Astrocyte (in vitro differentiated cells and primary cell): ENCODE results near the gene IFITM2. TPM values are rescaled to one million over a fixed set of nuclear protein-coding genes. Genes with fewer than 3 reads are reported as not detected.

Source experiments
- DNase-seq: peaks from one replicate; pipeline ENCODE4 v3.0.0-alpha.2; 2010; ENCODE audit warnings: low read depth
- FAIRE-seq: peaks from 2 replicates; lab custom pipeline; 2011; peaks lifted over from hg19 to GRCh38; lab: Jason Lieb, UNC
- H2AFZ ChIP-seq: 2 replicates; pipeline ENCODE4 v1.6.0; 2012; ENCODE audit warnings: low read depth, low read length, inconsistent platforms
- H3K27ac ChIP-seq: 2 replicates; pipeline ENCODE4 v1.5.1; 2011; ENCODE audit warnings: low read depth, low read length, inconsistent platforms
- H3K27me3 ChIP-seq: 2 replicates; pipeline ENCODE4 v1.6.0; 2011; ENCODE audit warnings: low read length, inconsistent platforms; ENCODE audit not compliant: insufficient read depth
- H3K36me3 ChIP-seq: 2 replicates; pipeline ENCODE4 v1.5.1; 2011; ENCODE audit warnings: low read length, inconsistent platforms; ENCODE audit not compliant: insufficient read depth
- H3K4me1 ChIP-seq: 2 replicates; pipeline ENCODE4 v1.5.1; 2011; ENCODE audit warnings: low read length, inconsistent platforms; ENCODE audit not compliant: insufficient read depth
- H3K4me2 ChIP-seq: 2 replicates; pipeline ENCODE4 v1.6.0; 2012; ENCODE audit warnings: low read length, inconsistent platforms
- H3K4me3 ChIP-seq: 2 replicates; pipeline ENCODE4 v1.5.1; 2011; ENCODE audit warnings: low read depth, mild to moderate bottlenecking, low read length, inconsistent platforms; ENCODE audit not compliant: insufficient read depth
- H3K79me2 ChIP-seq: 2 replicates; pipeline ENCODE4 v1.6.0; 2012; ENCODE audit warnings: mild to moderate bottlenecking, low read length, inconsistent platforms; ENCODE audit not compliant: insufficient read depth
- H3K9ac ChIP-seq: 2 replicates; pipeline ENCODE4 v1.6.0; 2012; ENCODE audit warnings: mild to moderate bottlenecking, low read length, inconsistent platforms
- H3K9me3 ChIP-seq: 2 replicates; pipeline ENCODE4 v1.5.1; 2012; ENCODE audit warnings: low read depth, mild to moderate bottlenecking, low read length, inconsistent platforms; ENCODE audit not compliant: insufficient read depth
- H4K20me1 ChIP-seq: 2 replicates; pipeline ENCODE4 v1.6.0; 2012; ENCODE audit warnings: low read length, inconsistent platforms; ENCODE audit not compliant: insufficient read depth
- H3K27ac Mint-ChIP-seq: one replicate; pipeline ENCODE4 v1.8.0; 2021; ENCODE audit warnings: mild to moderate bottlenecking, mixed read lengths; ENCODE audit not compliant: unreplicated experiment
- H3K27me3 Mint-ChIP-seq: one replicate; pipeline ENCODE4 v1.8.0; 2021; ENCODE audit warnings: low read depth, mixed read lengths; ENCODE audit not compliant: unreplicated experiment
- H3K36me3 Mint-ChIP-seq: one replicate; pipeline ENCODE4 v1.8.0; 2021; ENCODE audit warnings: low read depth, mixed read lengths; ENCODE audit not compliant: unreplicated experiment
- H3K4me1 Mint-ChIP-seq: one replicate; pipeline ENCODE4 v1.8.0; 2021; ENCODE audit warnings: low read depth, mixed read lengths; ENCODE audit not compliant: unreplicated experiment
- H3K4me3 Mint-ChIP-seq: one replicate; pipeline ENCODE4 v1.8.0; 2021; ENCODE audit warnings: mild to moderate bottlenecking, moderate library complexity, mixed read lengths; ENCODE audit not compliant: unreplicated experiment
- H3K9me3 Mint-ChIP-seq: one replicate; pipeline ENCODE4 v1.8.0; 2021; ENCODE audit warnings: mild to moderate bottlenecking, mixed read lengths; ENCODE audit not compliant: unreplicated experiment
- EZH2 ChIP-seq: IDR thresholded peaks from 2 replicates; pipeline ENCODE4 v1.6.1; 2012; ENCODE audit warnings: mild to moderate bottlenecking, low read length, inconsistent platforms; ENCODE audit not compliant: insufficient read depth
- total RNA-seq: library from RNA; stranded (reverse); gene quantifications from 2 replicates; pipeline ENCODE4 v1.2.1, GENCODE V29; 2021
- TF ChIP-seq, protein P1 (sequence below): IDR thresholded peaks from 2 replicates; pipeline ENCODE4 v1.5.1; 2011; ENCODE audit warnings: low read depth, mild to moderate bottlenecking, inconsistent platforms, low read length, moderate library complexity; ENCODE audit not compliant: insufficient read depth

The IFITM2 gene
- total RNA-seq, 1 donor from 2014 or later, result 474 TPM

DNA sequence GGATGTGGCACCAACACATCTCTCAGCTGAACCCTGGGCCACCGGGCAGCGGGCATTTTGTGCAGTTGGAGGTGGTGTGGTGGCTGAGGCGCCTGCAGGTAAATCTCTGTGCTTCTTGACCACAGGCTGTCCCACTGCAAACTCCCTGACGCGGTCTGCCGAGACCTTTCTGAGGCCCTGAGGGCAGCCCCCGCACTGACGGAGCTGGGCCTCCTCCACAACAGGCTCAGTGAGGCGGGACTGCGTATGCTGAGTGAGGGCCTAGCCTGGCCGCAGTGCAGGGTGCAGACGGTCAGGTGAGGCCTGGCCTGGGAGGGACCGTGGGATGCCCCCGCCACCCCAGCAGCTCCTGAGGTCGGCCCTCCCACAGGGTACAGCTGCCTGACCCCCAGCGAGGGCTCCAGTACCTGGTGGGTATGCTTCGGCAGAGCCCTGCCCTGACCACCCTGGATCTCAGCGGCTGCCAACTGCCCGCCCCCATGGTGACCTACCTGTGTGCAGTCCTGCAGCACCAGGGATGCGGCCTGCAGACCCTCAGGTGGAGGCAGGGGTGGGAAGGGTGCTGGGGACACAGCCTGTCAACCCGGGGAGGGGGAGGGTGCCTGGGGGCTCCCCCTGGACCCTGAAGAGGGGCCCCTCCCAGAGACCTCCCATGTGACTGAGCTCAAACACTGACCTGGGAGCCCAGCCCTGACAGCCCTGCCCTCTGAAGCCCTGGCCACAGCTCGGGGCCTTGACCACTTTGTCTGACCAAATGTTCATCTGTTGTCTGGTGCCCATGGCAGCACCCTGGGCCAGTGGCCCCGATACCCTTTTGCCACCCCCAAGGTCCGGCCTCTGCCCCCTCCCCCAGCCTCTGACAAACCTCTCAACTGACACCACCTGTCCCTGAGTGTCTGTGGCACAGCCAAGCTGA, 23.3 kb upstream of the IFITM2 start:
- no peak for DNase-seq
- Histone ChIP-seq H2AFZ (no peak overlapping the region), H4K20me1 (no peaks in the 10 kb centered on the region), H3K9me3 (no peaks in the 10 kb centered on the region), H3K27ac (no peak overlapping the region), H3K4me3 (no peak overlapping the region), H3K27me3 (peaks cover 46% of the 10 kb centered on the region), H3K79me2 (no peaks in the 10 kb centered on the region), H3K9ac (no peak overlapping the region), H3K4me1 (peaks cover 6% of the 10 kb centered on the region), H3K36me3 (no peaks in the 10 kb centered on the region), H3K4me2 (no peak overlapping the region)
- H3K27ac Mint-ChIP-seq, result no peak overlapping the region
- TF ChIP-seq, protein P1, sequence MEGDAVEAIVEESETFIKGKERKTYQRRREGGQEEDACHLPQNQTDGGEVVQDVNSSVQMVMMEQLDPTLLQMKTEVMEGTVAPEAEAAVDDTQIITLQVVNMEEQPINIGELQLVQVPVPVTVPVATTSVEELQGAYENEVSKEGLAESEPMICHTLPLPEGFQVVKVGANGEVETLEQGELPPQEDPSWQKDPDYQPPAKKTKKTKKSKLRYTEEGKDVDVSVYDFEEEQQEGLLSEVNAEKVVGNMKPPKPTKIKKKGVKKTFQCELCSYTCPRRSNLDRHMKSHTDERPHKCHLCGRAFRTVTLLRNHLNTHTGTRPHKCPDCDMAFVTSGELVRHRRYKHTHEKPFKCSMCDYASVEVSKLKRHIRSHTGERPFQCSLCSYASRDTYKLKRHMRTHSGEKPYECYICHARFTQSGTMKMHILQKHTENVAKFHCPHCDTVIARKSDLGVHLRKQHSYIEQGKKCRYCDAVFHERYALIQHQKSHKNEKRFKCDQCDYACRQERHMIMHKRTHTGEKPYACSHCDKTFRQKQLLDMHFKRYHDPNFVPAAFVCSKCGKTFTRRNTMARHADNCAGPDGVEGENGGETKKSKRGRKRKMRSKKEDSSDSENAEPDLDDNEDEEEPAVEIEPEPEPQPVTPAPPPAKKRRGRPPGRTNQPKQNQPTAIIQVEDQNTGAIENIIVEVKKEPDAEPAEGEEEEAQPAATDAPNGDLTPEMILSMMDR, result no peak
- no peak for TF ChIP-seq EZH2
- H3K27me3 Mint-ChIP-seq, result peaks cover 49% of the 10 kb centered on the region
- no peak for FAIRE-seq
- no peaks in the 10 kb centered on the region for H3K4me1 Mint-ChIP-seq
- H3K4me3 Mint-ChIP-seq, result no peak overlapping the region
- peaks cover 3% of the 10 kb centered on the region for H3K36me3 Mint-ChIP-seq
- no peaks in the 10 kb centered on the region for H3K9me3 Mint-ChIP-seq

DNA sequence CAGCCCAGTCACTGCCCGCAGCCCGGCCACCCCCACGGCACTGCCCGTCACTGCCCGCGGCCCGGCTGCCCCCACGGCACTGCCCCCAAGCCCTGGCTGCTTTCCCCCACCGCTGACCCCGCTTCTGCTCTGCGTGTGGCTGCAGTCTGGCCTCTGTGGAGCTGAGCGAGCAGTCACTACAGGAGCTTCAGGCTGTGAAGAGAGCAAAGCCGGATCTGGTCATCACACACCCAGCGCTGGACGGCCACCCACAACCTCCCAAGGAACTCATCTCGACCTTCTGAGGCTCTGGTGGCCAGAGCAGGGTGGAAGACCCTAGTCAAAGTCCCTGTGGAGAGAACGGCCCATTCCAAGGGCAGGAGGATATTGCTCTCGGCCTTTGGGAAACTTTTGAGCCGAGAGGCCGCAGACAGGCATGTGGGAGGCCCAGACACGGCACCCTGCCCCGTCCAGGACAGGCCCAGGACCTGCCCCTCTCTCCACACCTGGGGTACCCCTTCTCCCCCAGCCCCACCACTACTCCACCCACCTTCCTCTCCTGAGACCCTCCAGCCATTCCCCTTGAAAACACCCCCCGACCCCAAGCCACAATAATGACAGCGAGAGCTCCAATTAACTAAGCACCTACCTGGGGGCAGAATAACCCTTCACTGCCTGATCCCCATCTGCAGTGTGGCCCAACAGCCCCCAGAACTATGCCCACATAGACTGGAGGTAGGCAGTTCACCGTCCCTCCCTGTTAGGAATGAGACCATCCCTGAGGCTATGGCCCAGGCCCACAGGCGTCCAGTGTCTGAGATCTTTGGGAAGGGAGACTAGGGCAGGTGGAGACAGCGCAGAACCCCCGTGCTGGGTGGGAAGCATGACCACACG, 22.4 kb upstream of the IFITM2 start:
- Histone ChIP-seq H4K20me1 (no peaks in the 10 kb centered on the region), H3K4me3 (no peak overlapping the region), H3K9ac (no peak overlapping the region), H3K79me2 (no peaks in the 10 kb centered on the region), H3K36me3 (no peaks in the 10 kb centered on the region), H3K9me3 (no peaks in the 10 kb centered on the region), H3K4me1 (peaks cover 6% of the 10 kb centered on the region), H3K4me2 (no peak overlapping the region), H3K27ac (no peak overlapping the region), H3K27me3 (peaks cover 43% of the 10 kb centered on the region), H2AFZ (no peak overlapping the region)
- TF ChIP-seq EZH2, result no peak
- TF ChIP-seq, protein P1, result no peak
- H3K36me3 Mint-ChIP-seq, result peaks cover 3% of the 10 kb centered on the region
- DNase-seq (no peak), FAIRE-seq (no peak)
- H3K4me3 Mint-ChIP-seq, result no peak overlapping the region
- no peak overlapping the region for H3K27ac Mint-ChIP-seq
- H3K27me3 Mint-ChIP-seq, result peaks cover 49% of the 10 kb centered on the region
- no peaks in the 10 kb centered on the region for H3K4me1 Mint-ChIP-seq
- H3K9me3 Mint-ChIP-seq, result no peaks in the 10 kb centered on the region
